Posterior cingulate gyrus (tissue), 11 donors: ENCODE results near the gene MAP7.

Experiments
- DNase-seq, 10 donors: peaks; one replicate each; pipeline versions ENCODE4 v3.0.0 to v3.0.0-alpha.2; 2020 to 2021; ENCODE audit warnings: mixed read lengths in 3 of 10
- intact Hi-C: fragments of 100-400 bp; cut with DNase I; formaldehyde crosslinking; loops from one replicate; pipeline ENCODE4 v1.15.1; 2023

MAP7 gene

GRCh38 chr6:136477548-136477947, 72.7 kb downstream of the MAP7 start:
- intact Hi-C loops = no loop called here

GRCh38 chr6:136475686-136476085, 74.5 kb downstream of the MAP7 start:
- intact Hi-C loops = no loop called here
- no peak for DNase-seq

More at GRCh38 chr6:136477548-136477947, 72.7 kb downstream of the MAP7 start:
- DNase-seq = no peak

- no peak for DNase-seq
- intact Hi-C loops = no loop called here
Observed at GRCh38 chr6:136474241-136474640, 76.0 kb downstream of the MAP7 start.

GRCh38 chr6:136471922-136472321, 78.3 kb downstream of the MAP7 start:
- DNase-seq = no peak
- intact Hi-C loops = no loop called here

GRCh38 chr6:136471372-136471771, 78.8 kb downstream of the MAP7 start:
- DNase-seq = no peak
- intact Hi-C loops = no loop called here

GRCh38 chr6:136470044-136470443, 80.2 kb downstream of the MAP7 start:
- DNase-seq = no peak
- intact Hi-C loops = no loop called here

GRCh38 chr6:136469154-136469553, 81.1 kb downstream of the MAP7 start:
- no peak for DNase-seq
- intact Hi-C loops = loop anchor here (2.0 kb wide), 1 partner anchor 58 kb away; no protein-coding TSS in a partner anchor

GRCh38 chr6:136468711-136469110, 81.5 kb downstream of the MAP7 start:
- intact Hi-C loops = loop anchor here (2.0 kb wide), 1 partner anchor 58 kb away; no protein-coding TSS in a partner anchor
- peak in 8 of 10 donors; percentile 31 to 94 (median 62) for DNase-seq

GRCh38 chr6:136467186-136467585, 83.0 kb downstream of the MAP7 start:
- DNase-seq = no peak
- intact Hi-C loops = no loop called here

GRCh38 chr6:136466777-136467176, 83.4 kb downstream of the MAP7 start:
- intact Hi-C loops = no loop called here
- DNase-seq = no peak

GRCh38 chr6:136465766-136466303, 84.4 kb downstream of the MAP7 start:
- intact Hi-C loops = no loop called here
- no peak for DNase-seq

- intact Hi-C loops = no loop called here
- peak in 2 of 10 donors; percentile 40 to 49 for DNase-seq
Observed at GRCh38 chr6:136464874-136465273, 85.3 kb downstream of the MAP7 start.

- intact Hi-C loops = no loop called here
Observed at GRCh38 chr6:136464148-136464547, 86.1 kb downstream of the MAP7 start.

GRCh38 chr6:136463743-136464142, 86.5 kb downstream of the MAP7 start:
- intact Hi-C loops = no loop called here
- DNase-seq = no peak

More at GRCh38 chr6:136464148-136464547, 86.1 kb downstream of the MAP7 start:
- no peak for DNase-seq

- intact Hi-C loops = no loop called here
Observed at GRCh38 chr6:136446579-136447187, 103.5 kb downstream of the MAP7 start.

GRCh38 chr6:136446145-136446544, 104.1 kb downstream of the MAP7 start:
- intact Hi-C loops = no loop called here
- DNase-seq = no peak

More at GRCh38 chr6:136446579-136447187, 103.5 kb downstream of the MAP7 start:
- no peak for DNase-seq

GRCh38 chr6:136445063-136445462, 105.2 kb downstream of the MAP7 start:
- DNase-seq = no peak
- intact Hi-C loops = no loop called here

GRCh38 chr6:136440203-136440602, 110.0 kb downstream of the MAP7 start:
- no peak for DNase-seq
- intact Hi-C loops = no loop called here

GRCh38 chr6:136439514-136440190, 110.6 kb downstream of the MAP7 start:
- no peak for DNase-seq
- intact Hi-C loops = no loop called here

- no peak for DNase-seq
- intact Hi-C loops = no loop called here
Observed at GRCh38 chr6:136438441-136438840, 111.8 kb downstream of the MAP7 start.

GRCh38 chr6:136437246-136437645, 113.0 kb downstream of the MAP7 start:
- intact Hi-C loops = no loop called here
- no peak for DNase-seq

GRCh38 chr6:136435101-136435500, 115.1 kb downstream of the MAP7 start:
- DNase-seq = no peak
- intact Hi-C loops = no loop called here
